Osteocyte (in vitro differentiated cells): ENCODE results near the gene AMER2. TPM values are rescaled to one million over a fixed set of nuclear protein-coding genes. Genes with fewer than 3 reads are reported as not detected.
A peak's percentile ranks its signal among the peaks of the same experiment; 100 is the strongest.

Experiments used
- DNase-seq: peaks from one replicate; pipeline ENCODE4 v3.0.0; 2021; ENCODE audit warnings: mixed read lengths; ENCODE audit not compliant: unreplicated experiment; ENCODE audit errors: extremely low spot score
- H3K27ac Mint-ChIP-seq: one replicate; pipeline ENCODE4 v1.8.0; 2021; ENCODE audit warnings: mild to moderate bottlenecking, mixed read lengths; ENCODE audit not compliant: unreplicated experiment
- H3K27me3 Mint-ChIP-seq: one replicate; pipeline ENCODE4 v1.8.0; 2021; ENCODE audit warnings: mixed read lengths; ENCODE audit not compliant: unreplicated experiment
- H3K36me3 Mint-ChIP-seq: one replicate; pipeline ENCODE4 v1.8.0; 2021; ENCODE audit warnings: mixed read lengths; ENCODE audit not compliant: unreplicated experiment
- H3K4me1 Mint-ChIP-seq: one replicate; pipeline ENCODE4 v1.8.0; 2021; ENCODE audit warnings: mixed read lengths; ENCODE audit not compliant: unreplicated experiment
- H3K4me3 Mint-ChIP-seq: one replicate; pipeline ENCODE4 v1.8.0; 2021; ENCODE audit warnings: mild to moderate bottlenecking, moderate library complexity, mixed read lengths; ENCODE audit not compliant: unreplicated experiment
- H3K9me3 Mint-ChIP-seq: one replicate; pipeline ENCODE4 v1.8.0; 2021; ENCODE audit warnings: mixed read lengths; ENCODE audit not compliant: unreplicated experiment
- CTCF ChIP-seq: fragments of 200-600 bp; sonication (generic); IDR thresholded peaks from 2 replicates; pipeline ENCODE4 v1.5.0; 2021; ENCODE audit warnings: antibody characterized with exemption, mild to moderate bottlenecking, moderate library complexity
- total RNA-seq: library from RNA; stranded (reverse); gene quantifications from 2 replicates; pipeline ENCODE4 v1.2.1, GENCODE V29; 2021

The AMER2 gene
- total RNA-seq, 1 donor from 2014 or later = not detected

DNA sequence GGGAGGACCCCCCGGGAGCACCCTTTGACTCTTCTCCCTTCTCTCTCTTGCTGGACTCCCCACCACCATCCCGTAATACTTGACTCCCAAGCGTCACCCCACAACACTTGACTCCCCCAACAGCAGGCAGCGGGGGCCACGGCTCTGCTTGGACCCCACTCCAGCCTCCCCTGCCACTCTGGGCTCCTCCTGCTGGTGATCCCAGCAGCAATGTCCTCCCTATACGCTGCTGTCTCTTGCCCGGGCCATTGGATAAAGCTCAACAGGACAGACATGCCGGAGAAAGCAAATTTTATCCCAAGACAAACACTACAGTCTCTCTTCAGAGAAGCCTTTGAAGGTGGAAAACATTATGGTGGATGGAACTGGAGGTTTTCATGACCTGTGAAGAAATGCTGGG lies 20.4 kb upstream of the AMER2 start:
- peaks cover 48% of the 10 kb centered on the region for H3K27me3 Mint-ChIP-seq
- no peaks in the 10 kb centered on the region for H3K9me3 Mint-ChIP-seq
- no peak overlapping the region for H3K27ac Mint-ChIP-seq
- H3K36me3 Mint-ChIP-seq = no peaks in the 10 kb centered on the region
- DNase-seq = no peak
- no peaks in the 10 kb centered on the region for H3K4me1 Mint-ChIP-seq
- no peak for TF ChIP-seq CTCF
- no peak overlapping the region for H3K4me3 Mint-ChIP-seq

- Mint-ChIP-seq H3K9me3 (no peaks in the 10 kb centered on the region), H3K36me3 (no peaks in the 10 kb centered on the region), H3K4me1 (no peaks in the 10 kb centered on the region), H3K4me3 (no peak overlapping the region), H3K27me3 (peaks cover 48% of the 10 kb centered on the region), H3K27ac (no peak overlapping the region)
- TF ChIP-seq CTCF = no peak
- DNase-seq = no peak
These were observed 20.0 kb upstream of the AMER2 start for GRCh38 chr13:25192052-25192451.

GRCh38 chr13:25190771-25191170 lies 18.7 kb upstream of the AMER2 start:
- Mint-ChIP-seq H3K4me3 (no peak overlapping the region), H3K27ac (no peak overlapping the region), H3K27me3 (peaks cover 43% of the 10 kb centered on the region), H3K36me3 (no peaks in the 10 kb centered on the region), H3K9me3 (no peaks in the 10 kb centered on the region), H3K4me1 (no peaks in the 10 kb centered on the region)
- DNase-seq = no peak
- TF ChIP-seq CTCF = no peak

GRCh38 chr13:25190256-25190655 lies 18.2 kb upstream of the AMER2 start:
- no peaks in the 10 kb centered on the region for H3K9me3 Mint-ChIP-seq
- no peak overlapping the region for H3K4me3 Mint-ChIP-seq
- no peaks in the 10 kb centered on the region for H3K36me3 Mint-ChIP-seq
- peaks cover 43% of the 10 kb centered on the region for H3K27me3 Mint-ChIP-seq
- no peak for TF ChIP-seq CTCF
- no peaks in the 10 kb centered on the region for H3K4me1 Mint-ChIP-seq
- DNase-seq = no peak
- no peak overlapping the region for H3K27ac Mint-ChIP-seq

GRCh38 chr13:25187596-25187995 lies 15.5 kb upstream of the AMER2 start:
- no peaks in the 10 kb centered on the region for H3K9me3 Mint-ChIP-seq
- no peak overlapping the region for H3K27ac Mint-ChIP-seq
- no peak for TF ChIP-seq CTCF
- no peak overlapping the region for H3K4me3 Mint-ChIP-seq
- no peaks in the 10 kb centered on the region for H3K4me1 Mint-ChIP-seq
- peaks cover 41% of the 10 kb centered on the region for H3K27me3 Mint-ChIP-seq
- H3K36me3 Mint-ChIP-seq = no peaks in the 10 kb centered on the region
- peak; percentile 66 for DNase-seq
